ENCODE measurements around the gene UBR1.

Gene UBR1

GRCh38 chr15:43107751-43108150, 1.9 kb upstream of the UBR1 start:
- DNase-seq (ENCODE audit: low read depth) = no peak

GRCh38 chr15:43106486-43106829, 620 bp upstream of the UBR1 start:
- no peak for DNase-seq (ENCODE audit: low read depth)

GRCh38 chr15:43105077-43105736, 631 bp downstream of the UBR1 start:
- no peak for DNase-seq (ENCODE audit: low read depth)

- DNase-seq (ENCODE audit: low read depth) = no peak
Observed at GRCh38 chr15:43104426-43104825, 1.4 kb downstream of the UBR1 start.

- DNase-seq (ENCODE audit: low read depth) = no peak
Observed at GRCh38 chr15:43103907-43104306, 1.9 kb downstream of the UBR1 start.

- no peak for DNase-seq (ENCODE audit: low read depth)
Observed at GRCh38 chr15:43102187-43102586, 3.7 kb downstream of the UBR1 start.

GRCh38 chr15:43100971-43101370, 4.9 kb downstream of the UBR1 start:
- no peak for DNase-seq (ENCODE audit: low read depth)

GRCh38 chr15:43099105-43099845, 6.6 kb downstream of the UBR1 start:
- DNase-seq (ENCODE audit: low read depth) = no peak

GRCh38 chr15:43096411-43096810, 9.4 kb downstream of the UBR1 start:
- DNase-seq (ENCODE audit: low read depth) = no peak

GRCh38 chr15:43095708-43096347, 10.0 kb downstream of the UBR1 start:
- DNase-seq (ENCODE audit: low read depth) = no peak

GRCh38 chr15:43095243-43095642, 10.6 kb downstream of the UBR1 start:
- DNase-seq (ENCODE audit: low read depth) = no peak

GRCh38 chr15:43094416-43095030, 11.3 kb downstream of the UBR1 start:
- no peak for DNase-seq (ENCODE audit: low read depth)

- DNase-seq (ENCODE audit: low read depth) = no peak
Observed at GRCh38 chr15:43093026-43093425, 12.8 kb downstream of the UBR1 start.

GRCh38 chr15:43091859-43092258, 14.0 kb downstream of the UBR1 start:
- no peak for DNase-seq (ENCODE audit: low read depth)

- DNase-seq (ENCODE audit: low read depth) = no peak
Observed at GRCh38 chr15:43086551-43086950, 19.3 kb downstream of the UBR1 start.

- no peak for DNase-seq (ENCODE audit: low read depth)
Observed at GRCh38 chr15:43085921-43086320, 19.9 kb downstream of the UBR1 start.

- DNase-seq (ENCODE audit: low read depth) = no peak
Observed at GRCh38 chr15:43082509-43082908, 23.3 kb downstream of the UBR1 start.

GRCh38 chr15:43081283-43081682, 24.6 kb downstream of the UBR1 start:
- DNase-seq (ENCODE audit: low read depth) = no peak

GRCh38 chr15:43071451-43071850, 34.4 kb downstream of the UBR1 start:
- DNase-seq (ENCODE audit: low read depth) = no peak

- DNase-seq (ENCODE audit: low read depth) = no peak
Observed at GRCh38 chr15:43070893-43071292, 34.9 kb downstream of the UBR1 start.

GRCh38 chr15:43070249-43070648, 35.6 kb downstream of the UBR1 start:
- DNase-seq (ENCODE audit: low read depth) = no peak

- DNase-seq (ENCODE audit: low read depth) = no peak
Observed at GRCh38 chr15:43067717-43068461, 37.9 kb downstream of the UBR1 start.
